Activated naive CD4-positive, alpha-beta T cell treated with anti-CD3 and anti-CD28 coated beads, Interleukin-2, amount 50 U/mL, for 16 hours (primary cell): ENCODE data around the gene CD302.
"Not testable (repeated sequence)": the region's sequence is repeated elsewhere in the genome, so short reads cannot be mapped to it uniquely, and the experiment has no call there.

ENCODE experiments used
- DNase-seq: peaks from one replicate; pipeline ENCODE4 v3.0.0-alpha.2; 2020

The CD302 gene

GRCh38 chr2:159792599-159792998 is 5.4 kb downstream of the CD302 start:
- DNase-seq, result no peak

- DNase-seq, result no peak
Measured at GRCh38 chr2:159792036-159792435, 6.0 kb downstream of the CD302 start.

GRCh38 chr2:159790323-159790722 is 7.7 kb downstream of the CD302 start:
- no peak for DNase-seq

- DNase-seq, result no peak
Measured at GRCh38 chr2:159788253-159788652, 9.8 kb downstream of the CD302 start.

- not testable (repeated sequence) for DNase-seq
Measured at GRCh38 chr2:159787647-159788046, 10.4 kb downstream of the CD302 start.

GRCh38 chr2:159786938-159787337 is 11.1 kb downstream of the CD302 start:
- DNase-seq, result no peak

- DNase-seq, result no peak
Measured at GRCh38 chr2:159785195-159785594, 12.8 kb downstream of the CD302 start.

GRCh38 chr2:159784744-159785143 is 13.3 kb downstream of the CD302 start:
- not testable (repeated sequence) for DNase-seq

- DNase-seq, result no peak
Measured at GRCh38 chr2:159783556-159783955, 14.5 kb downstream of the CD302 start.

- DNase-seq, result no peak
Measured at GRCh38 chr2:159776321-159776720, 21.7 kb downstream of the CD302 start.

GRCh38 chr2:159775021-159775420 is 23.0 kb downstream of the CD302 start:
- no peak for DNase-seq

GRCh38 chr2:159774370-159774990 is 23.5 kb downstream of the CD302 start:
- DNase-seq, result no peak

- no peak for DNase-seq
Measured at GRCh38 chr2:159773886-159774285, 24.1 kb downstream of the CD302 start.

- no peak for DNase-seq
Measured at GRCh38 chr2:159773426-159773825, 24.6 kb downstream of the CD302 start.

- no peak for DNase-seq
Measured at GRCh38 chr2:159769147-159769546, 28.9 kb downstream of the CD302 start.

- no peak for DNase-seq
Measured at GRCh38 chr2:159762075-159762474, 35.9 kb downstream of the CD302 start.

- DNase-seq, result no peak
Measured at GRCh38 chr2:159760326-159760725, 37.7 kb downstream of the CD302 start.

GRCh38 chr2:159759577-159759976 is 38.4 kb downstream of the CD302 start:
- no peak for DNase-seq

GRCh38 chr2:159758686-159759085 is 39.3 kb downstream of the CD302 start:
- no peak for DNase-seq

- DNase-seq, result no peak
Measured at GRCh38 chr2:159758239-159758638, 39.8 kb downstream of the CD302 start.

GRCh38 chr2:159755788-159756187 is 42.2 kb downstream of the CD302 start:
- no peak for DNase-seq

- DNase-seq, result no peak
Measured at GRCh38 chr2:159755014-159755413, 43.0 kb downstream of the CD302 start.

- DNase-seq, result no peak
Measured at GRCh38 chr2:159753797-159754196, 44.2 kb downstream of the CD302 start.

- DNase-seq, result no peak
Measured at GRCh38 chr2:159750873-159751272, 47.1 kb downstream of the CD302 start.

- DNase-seq, result no peak
Measured at GRCh38 chr2:159748089-159748488, 49.9 kb downstream of the CD302 start.
